MCF 10A (cell line): ENCODE measurements around the gene FIGLA. TPM values are rescaled to one million over a fixed set of nuclear protein-coding genes. Genes with fewer than 3 reads are reported as not detected.

Experiments used
- BruUV-seq: library from RNA; stranded (reverse); fragments of 400-500 nt; replicated peaks from 2 replicates; lab custom pipeline; 2021; lab: Mats Ljungman, UMichigan
- CTCF ChIA-PET: fragments of 300-600 bp; sonication (Branson Sonifier 250); formaldehyde crosslinking; extraction: SDS; loops from one replicate; lab custom pipeline; 2021; ENCODE audit warnings: antibody characterized with exemption, inconsistent platforms; lab: Yijun Ruan, JAX
- POLR2A ChIA-PET: fragments of 300-600, 350-650 bp; sonication (Branson Sonifier 250); formaldehyde crosslinking; extraction: SDS; loops from one replicate; lab custom pipeline; 2020; ENCODE audit warnings: antibody characterized with exemption, inconsistent platforms; lab: Yijun Ruan, JAX
- DNase-seq: peaks from one replicate; pipeline ENCODE4 v3.0.0-alpha.2; 2018; ENCODE audit not compliant: unreplicated experiment
- H3K27ac Mint-ChIP-seq: one replicate; pipeline ENCODE4 v1.8.0; 2022; ENCODE audit warnings: mild to moderate bottlenecking, low read depth, mixed read lengths; ENCODE audit not compliant: unreplicated experiment
- H3K27me3 Mint-ChIP-seq: one replicate; pipeline ENCODE4 v1.8.0; 2022; ENCODE audit warnings: mixed read lengths; ENCODE audit not compliant: insufficient read depth, unreplicated experiment
- H3K36me3 Mint-ChIP-seq: one replicate; pipeline ENCODE4 v1.8.0; 2022; ENCODE audit warnings: mild to moderate bottlenecking, moderate library complexity, mixed read lengths; ENCODE audit not compliant: insufficient read depth, unreplicated experiment
- H3K4me1 Mint-ChIP-seq: one replicate; pipeline ENCODE4 v1.8.0; 2022; ENCODE audit warnings: mixed read lengths; ENCODE audit not compliant: insufficient read depth, unreplicated experiment
- H3K4me3 Mint-ChIP-seq: one replicate; pipeline ENCODE4 v1.8.0; 2022; ENCODE audit warnings: mild to moderate bottlenecking, moderate library complexity, mixed read lengths; ENCODE audit not compliant: unreplicated experiment
- H3K9me3 Mint-ChIP-seq: one replicate; pipeline ENCODE4 v1.8.0; 2022; ENCODE audit warnings: mixed read lengths; ENCODE audit not compliant: unreplicated experiment
- CTCF ChIP-seq: fragments of 200-600 bp; IDR thresholded peaks from one replicate; pipeline ENCODE4 v1.8.0; 2022; ENCODE audit warnings: antibody characterized with exemption, mild to moderate bottlenecking; ENCODE audit not compliant: unreplicated experiment
- intact Hi-C: fragments of 100-400 bp; cut with micrococcal nuclease; formaldehyde crosslinking; loops from 2 replicates; pipeline ENCODE4 v1.14.1; 2022
- total RNA-seq: library from RNA; stranded (reverse); gene quantifications from 2 replicates; pipeline ENCODE4 v1.2.3, GENCODE V29; 2022

The FIGLA gene
- total RNA-seq, 1 experiment from 2014 or later = not detected

DNA sequence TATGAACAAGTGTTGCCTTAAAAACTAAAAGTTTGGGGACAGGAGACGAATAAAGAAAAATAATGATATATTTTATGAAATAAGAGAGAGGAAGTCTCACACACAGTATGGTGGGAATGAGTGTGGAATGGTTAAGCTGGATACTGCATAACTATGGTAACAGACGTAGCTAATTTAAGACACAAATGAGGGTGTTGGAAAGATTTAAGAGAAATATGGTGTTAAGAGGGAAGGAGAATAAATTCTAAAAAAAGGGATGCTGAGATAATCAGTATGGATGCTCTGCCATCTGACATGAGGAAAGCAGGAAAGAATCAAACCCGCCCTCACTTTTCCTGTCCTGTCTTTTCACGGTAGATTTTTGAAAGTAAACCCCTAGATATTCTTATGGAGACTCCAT lies 33.1 kb downstream of the FIGLA start:
- BruUV-seq = no TSS peak
- no peak overlapping the region for H3K27ac Mint-ChIP-seq
- H3K27me3 Mint-ChIP-seq = peaks cover 18% of the 10 kb centered on the region
- intact Hi-C loops = no loop called here
- ChIA-PET POLR2A (no interaction called here), CTCF (interaction anchor here (1.3 kb wide), 1 partner anchor 28 kb away, joined by 3 read pairs; no protein-coding TSS in a partner anchor)
- TF ChIP-seq CTCF = no peak
- DNase-seq = no peak
- no peaks in the 10 kb centered on the region for H3K4me1 Mint-ChIP-seq
- H3K36me3 Mint-ChIP-seq = peaks cover 6% of the 10 kb centered on the region
- no peaks in the 10 kb centered on the region for H3K9me3 Mint-ChIP-seq
- no peak overlapping the region for H3K4me3 Mint-ChIP-seq

DNA sequence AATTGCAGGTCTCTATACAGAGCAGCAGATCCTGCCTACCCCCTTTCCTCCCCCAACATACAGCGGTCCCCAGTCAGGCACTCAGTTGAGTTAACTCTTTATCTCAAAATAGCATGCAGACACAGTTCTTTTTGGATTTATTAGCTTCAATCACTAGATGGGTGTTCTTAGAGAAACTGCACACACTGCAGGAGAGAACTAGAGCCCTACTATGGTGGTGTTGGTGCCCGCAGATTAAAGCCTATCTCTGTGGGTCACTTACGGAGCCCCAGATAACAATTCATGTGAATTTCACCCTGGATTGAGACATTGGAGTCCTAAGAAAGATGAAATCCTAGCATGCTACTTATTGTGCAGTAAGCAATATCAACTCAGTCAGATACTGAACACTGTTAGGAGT lies 34.3 kb downstream of the FIGLA start:
- CTCF ChIA-PET = interaction anchor here (0.6 kb wide), 1 partner anchor 126 kb away, joined by 3 read pairs; no protein-coding TSS in a partner anchor
- peaks cover 6% of the 10 kb centered on the region for H3K27me3 Mint-ChIP-seq

GRCh38 chr2:70753902-70754301 lies 36.5 kb downstream of the FIGLA start:
- Mint-ChIP-seq H3K36me3 (no peaks in the 10 kb centered on the region), H3K27me3 (peaks cover 12% of the 10 kb centered on the region), H3K27ac (no peak overlapping the region), H3K4me3 (no peak overlapping the region), H3K9me3 (no peaks in the 10 kb centered on the region), H3K4me1 (no peaks in the 10 kb centered on the region)
- POLR2A ChIA-PET = no interaction called here
- intact Hi-C loops = no loop called here
- no peak for TF ChIP-seq CTCF
- CTCF ChIA-PET = no interaction called here
- no TSS peak for BruUV-seq
- DNase-seq = no peak

More for the DNA sequence above, 34.3 kb downstream of the FIGLA start:
- BruUV-seq = no TSS peak
- POLR2A ChIA-PET = no interaction called here
- Mint-ChIP-seq H3K9me3 (no peaks in the 10 kb centered on the region), H3K4me1 (no peaks in the 10 kb centered on the region), H3K27ac (no peak overlapping the region), H3K4me3 (no peak overlapping the region), H3K36me3 (peaks cover 5% of the 10 kb centered on the region)
- no peak for TF ChIP-seq CTCF
- intact Hi-C loops = no loop called here
- no peak for DNase-seq

- no peak for DNase-seq
- CTCF ChIA-PET = interaction anchor here (0.6 kb wide), 1 partner anchor 606 kb away, joined by 3 read pairs; no protein-coding TSS in a partner anchor
- Mint-ChIP-seq H3K4me1 (no peaks in the 10 kb centered on the region), H3K9me3 (no peaks in the 10 kb centered on the region), H3K36me3 (no peaks in the 10 kb centered on the region), H3K27ac (no peak overlapping the region), H3K27me3 (peaks cover 12% of the 10 kb centered on the region), H3K4me3 (no peak overlapping the region)
- no TSS peak for BruUV-seq
- intact Hi-C loops = no loop called here
- POLR2A ChIA-PET = no interaction called here
- TF ChIP-seq CTCF = no peak
Measured at GRCh38 chr2:70753031-70753430, 37.4 kb downstream of the FIGLA start.
